SJCRH30 (cell line): ENCODE results near the gene ARF6. TPM values are rescaled to one million over a fixed set of nuclear protein-coding genes. Genes with fewer than 3 reads are reported as not detected.
"Not testable (repeated sequence)": the region's sequence is repeated elsewhere in the genome, so short reads cannot be mapped to it uniquely, and the experiment has no call there.

Experiments
- DNase-seq, 2 experiments: peaks; one replicate each; pipeline ENCODE4 v3.0.0-alpha.2; 2015 to 2020
- H3K27ac ChIP-seq: fragments of 250-450 bp; sonication (Bioruptor Pico); 2 replicates; pipeline ENCODE4 v1.5.1; 2020; ENCODE audit warnings: mild to moderate bottlenecking, moderate library complexity
- H3K27me3 ChIP-seq: fragments of 250-450 bp; sonication (Bioruptor Pico); 2 replicates; pipeline ENCODE4 v1.5.1; 2020; ENCODE audit warnings: mild to moderate bottlenecking, moderate library complexity
- H3K36me3 ChIP-seq: fragments of 250-450 bp; sonication (Bioruptor Pico); 2 replicates; pipeline ENCODE4 v1.5.1; 2020; ENCODE audit warnings: mild to moderate bottlenecking, moderate library complexity
- H3K4me1 ChIP-seq: fragments of 250-450 bp; sonication (Bioruptor Pico); 2 replicates; pipeline ENCODE4 v1.5.1; 2020; ENCODE audit warnings: mild to moderate bottlenecking, moderate library complexity
- H3K4me3 ChIP-seq: fragments of 250-450 bp; sonication (Bioruptor Pico); 2 replicates; pipeline ENCODE4 v1.5.1; 2020; ENCODE audit warnings: mild to moderate bottlenecking, moderate library complexity
- H3K9me3 ChIP-seq: fragments of 250-450 bp; sonication (Bioruptor Pico); replicated peaks from 2 replicates; pipeline ENCODE4 v1.5.1; 2020; ENCODE audit warnings: mild to moderate bottlenecking, moderate library complexity
- total RNA-seq: library from RNA; depleted of rRNA; stranded (reverse); fragments of >200 nt; shearing (Covaris generic); gene quantifications from 2 replicates; pipeline ENCODE4 v1.2.3, GENCODE V29; 2014

The ARF6 gene
- total RNA-seq, 1 experiment from 2014 or later, result 35.7 TPM

- Histone ChIP-seq H3K36me3 (no peaks in the 10 kb centered on the region), H3K27me3 (no peaks in the 10 kb centered on the region), H3K9me3 (no peaks in the 10 kb centered on the region), H3K27ac (no peak overlapping the region), H3K4me3 (no peak overlapping the region), H3K4me1 (no peaks in the 10 kb centered on the region)
- DNase-seq, result peak; percentile 56 to 78
Observed at GRCh38 chr14:49865431-49865859, 27.4 kb upstream of the ARF6 start.

DNA sequence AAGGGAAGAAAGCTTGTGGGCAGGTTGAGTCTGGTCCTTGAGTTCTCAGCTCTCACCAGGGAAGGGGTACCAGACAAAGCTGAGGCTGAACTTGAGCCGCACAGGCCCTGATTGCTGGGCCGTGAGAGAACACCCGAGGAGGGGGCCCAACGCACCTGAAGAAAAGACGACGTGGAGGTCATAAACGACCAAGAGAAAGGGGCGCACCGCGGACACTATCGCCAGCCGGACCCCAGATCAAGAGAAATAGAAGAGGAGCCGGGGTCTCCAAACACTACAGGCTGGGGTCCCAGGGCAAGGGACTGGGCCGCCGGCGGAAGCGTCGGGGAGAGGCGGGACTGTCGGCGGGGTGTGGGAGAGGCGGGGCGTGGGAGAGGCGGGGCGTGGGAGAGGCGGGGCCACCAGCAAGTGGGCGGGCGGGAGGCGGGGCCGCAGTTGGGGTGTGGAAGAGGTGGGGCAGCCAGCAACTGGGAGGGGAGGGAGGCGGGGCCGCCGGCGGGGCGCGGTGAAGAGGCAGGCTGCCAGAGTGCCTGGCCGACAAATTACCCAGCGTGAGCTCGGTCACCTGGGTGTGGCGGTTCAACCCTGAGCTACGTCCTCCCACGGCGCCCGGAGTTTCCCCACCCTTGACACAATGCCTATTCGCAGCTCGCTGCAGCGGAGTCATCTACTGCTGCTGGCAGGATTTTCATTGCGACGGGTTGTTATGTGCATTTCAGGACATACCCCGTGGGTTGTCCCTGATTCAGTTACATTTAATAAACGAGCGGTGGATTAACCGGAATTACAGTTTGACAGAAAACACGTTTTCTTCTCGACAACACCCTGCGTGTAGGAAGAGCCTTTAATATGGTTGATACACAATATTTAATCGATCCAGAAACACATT, 24.8 kb upstream of the ARF6 start:
- DNase-seq, result peak; percentile 94 to 95
- H3K4me1 ChIP-seq, result no peaks in the 10 kb centered on the region
- no peaks in the 10 kb centered on the region for H3K9me3 ChIP-seq
- no peaks in the 10 kb centered on the region for H3K27me3 ChIP-seq
- peak overlapping the region; percentile 39; the same call in 1 of the 2 replicates for H3K27ac ChIP-seq
- H3K36me3 ChIP-seq, result no peaks in the 10 kb centered on the region
- peak overlapping the region; percentile 77 for H3K4me3 ChIP-seq

DNA sequence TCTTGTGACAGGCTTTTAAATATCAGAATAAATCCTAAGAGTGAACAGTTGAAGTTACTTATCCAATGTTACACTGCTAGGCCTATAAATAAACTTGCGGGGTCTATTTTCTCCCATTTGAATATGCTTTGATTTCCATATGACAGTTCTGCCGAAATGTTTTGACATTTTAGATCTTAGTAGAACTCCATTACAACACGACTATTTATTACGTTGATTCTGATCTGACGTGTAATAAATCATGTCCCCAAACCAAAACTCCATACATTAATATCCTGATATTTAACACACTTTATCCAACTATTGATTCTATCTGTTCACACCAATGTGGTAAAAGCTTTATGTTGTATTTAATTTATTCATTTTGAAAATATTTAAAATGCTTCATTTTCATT, 24.2 kb upstream of the ARF6 start:
- Histone ChIP-seq H3K9me3 (no peaks in the 10 kb centered on the region), H3K4me1 (no peaks in the 10 kb centered on the region)

GRCh38 chr14:49870908-49871307, 22.0 kb upstream of the ARF6 start:
- H3K36me3 ChIP-seq, result no peaks in the 10 kb centered on the region

More for the DNA sequence above, 24.2 kb upstream of the ARF6 start:
- H3K27ac ChIP-seq, result no peak overlapping the region
- H3K27me3 ChIP-seq, result no peaks in the 10 kb centered on the region
- H3K4me3 ChIP-seq, result peak overlapping the region; percentile 77
- no peak for DNase-seq
- H3K36me3 ChIP-seq, result no peaks in the 10 kb centered on the region

GRCh38 chr14:49873548-49873947, 19.3 kb upstream of the ARF6 start:
- H3K9me3 ChIP-seq, H3K27me3 ChIP-seq, H3K36me3 ChIP-seq, H3K4me3 ChIP-seq, DNase-seq, H3K4me1 ChIP-seq, H3K27ac ChIP-seq: not testable (repeated sequence)

More at GRCh38 chr14:49870908-49871307, 22.0 kb upstream of the ARF6 start:
- Histone ChIP-seq H3K4me3 (no peak overlapping the region), H3K4me1 (0 out of 2 replicates have a peak, but pooled peaks cover 2% of the 10 kb centered on the region), H3K9me3 (no peaks in the 10 kb centered on the region), H3K27me3 (no peaks in the 10 kb centered on the region), H3K27ac (no peak overlapping the region)
- DNase-seq, result no peak

- Histone ChIP-seq H3K4me3 (no peak overlapping the region), H3K27me3 (no peaks in the 10 kb centered on the region), H3K27ac (no peak overlapping the region), H3K36me3 (no peaks in the 10 kb centered on the region), H3K4me1 (peaks cover 2% of the 10 kb centered on the region; the same call in 1 of the 2 replicates), H3K9me3 (no peaks in the 10 kb centered on the region)
- DNase-seq, result no peak
Observed at GRCh38 chr14:49875640-49876198, 17.2 kb upstream of the ARF6 start.

DNA sequence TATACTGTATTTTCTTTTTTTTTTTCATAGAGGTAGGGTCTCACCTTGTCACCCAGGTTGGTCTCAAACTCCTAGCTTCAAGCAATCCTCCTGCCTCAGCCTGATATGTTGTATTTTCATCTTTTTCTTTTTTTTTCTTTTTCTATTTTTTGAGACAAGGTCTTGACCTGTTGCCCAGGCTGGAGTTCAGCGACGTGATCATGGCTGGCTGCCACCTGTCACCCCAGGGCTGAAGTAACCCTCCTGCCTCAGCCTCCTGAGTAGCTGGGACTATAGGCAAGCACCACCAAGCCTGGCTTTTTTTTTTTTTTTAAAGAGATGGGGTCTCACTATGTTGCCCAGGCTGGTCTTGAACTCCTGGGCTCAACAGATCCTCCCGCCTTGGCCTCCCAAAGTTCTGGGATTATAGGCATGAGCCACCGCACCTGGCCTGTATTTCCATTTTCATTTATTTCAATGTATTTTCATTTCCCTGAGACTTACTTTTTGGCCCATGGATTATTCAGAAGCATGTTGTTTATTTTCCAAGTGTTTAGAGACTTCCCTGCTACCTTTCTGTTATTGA, 16.2 kb upstream of the ARF6 start:
- H3K4me1 ChIP-seq, result peaks cover 2% of the 10 kb centered on the region; the same call in 1 of the 2 replicates
- H3K4me3 ChIP-seq, result no peak overlapping the region
- H3K9me3 ChIP-seq, result no peaks in the 10 kb centered on the region
- H3K27ac ChIP-seq, result no peak overlapping the region
- DNase-seq, result no peak
- H3K27me3 ChIP-seq, result no peaks in the 10 kb centered on the region
- H3K36me3 ChIP-seq, result no peaks in the 10 kb centered on the region

- peaks cover 2% of the 10 kb centered on the region; the same call in 1 of the 2 replicates for H3K4me1 ChIP-seq
- H3K36me3 ChIP-seq, result no peaks in the 10 kb centered on the region
- H3K27me3 ChIP-seq, result no peaks in the 10 kb centered on the region
- no peaks in the 10 kb centered on the region for H3K9me3 ChIP-seq
- H3K27ac ChIP-seq, result no peak overlapping the region
- H3K4me3 ChIP-seq, result no peak overlapping the region
- DNase-seq, result peak; percentile 29 to 65
Observed at GRCh38 chr14:49879646-49880204, 13.2 kb upstream of the ARF6 start.

DNA sequence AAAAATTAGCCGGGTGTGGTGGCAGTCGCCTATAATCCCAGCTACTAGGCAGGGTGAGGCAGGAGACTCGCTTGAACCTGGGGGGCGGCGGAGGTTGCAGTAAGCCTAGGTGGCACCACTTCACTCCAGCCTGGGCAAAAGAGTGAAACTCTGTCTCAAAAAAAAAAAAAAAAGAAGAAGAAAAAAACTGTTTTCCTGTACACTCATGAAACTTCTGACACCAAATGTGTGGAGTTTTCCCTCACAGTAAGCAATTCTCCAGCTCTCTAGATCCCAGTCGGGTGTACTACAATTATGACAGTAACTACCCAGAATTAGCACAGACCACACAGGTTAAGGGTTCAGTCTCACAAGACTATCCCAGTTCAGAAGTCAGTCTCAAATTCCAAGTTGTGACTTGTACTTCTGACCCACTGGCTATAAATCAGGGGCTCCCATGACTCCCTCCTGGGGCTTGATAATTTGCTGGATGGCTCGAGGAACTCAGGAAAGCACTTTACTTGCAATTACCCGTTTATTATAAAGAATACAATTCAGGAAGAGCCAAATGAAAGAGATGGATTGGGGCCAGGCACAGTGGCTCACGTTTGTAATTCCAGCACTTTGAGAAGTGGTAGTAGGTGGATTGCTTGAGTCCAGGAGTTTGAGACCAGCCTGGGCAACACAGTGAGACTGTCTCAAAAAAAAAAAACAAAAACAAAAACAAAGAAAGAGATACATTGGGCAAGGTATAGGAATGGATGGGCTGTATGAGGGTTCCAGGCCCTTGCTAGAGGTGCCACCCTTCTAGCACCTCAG, 12.4 kb upstream of the ARF6 start:
- no peak for DNase-seq
- H3K4me3 ChIP-seq, result no peak overlapping the region
- H3K4me1 ChIP-seq, result peaks cover 2% of the 10 kb centered on the region; the same call in 1 of the 2 replicates
- H3K27ac ChIP-seq, result no peak overlapping the region
- H3K9me3 ChIP-seq, result no peaks in the 10 kb centered on the region
- no peaks in the 10 kb centered on the region for H3K36me3 ChIP-seq
- no peaks in the 10 kb centered on the region for H3K27me3 ChIP-seq

DNA sequence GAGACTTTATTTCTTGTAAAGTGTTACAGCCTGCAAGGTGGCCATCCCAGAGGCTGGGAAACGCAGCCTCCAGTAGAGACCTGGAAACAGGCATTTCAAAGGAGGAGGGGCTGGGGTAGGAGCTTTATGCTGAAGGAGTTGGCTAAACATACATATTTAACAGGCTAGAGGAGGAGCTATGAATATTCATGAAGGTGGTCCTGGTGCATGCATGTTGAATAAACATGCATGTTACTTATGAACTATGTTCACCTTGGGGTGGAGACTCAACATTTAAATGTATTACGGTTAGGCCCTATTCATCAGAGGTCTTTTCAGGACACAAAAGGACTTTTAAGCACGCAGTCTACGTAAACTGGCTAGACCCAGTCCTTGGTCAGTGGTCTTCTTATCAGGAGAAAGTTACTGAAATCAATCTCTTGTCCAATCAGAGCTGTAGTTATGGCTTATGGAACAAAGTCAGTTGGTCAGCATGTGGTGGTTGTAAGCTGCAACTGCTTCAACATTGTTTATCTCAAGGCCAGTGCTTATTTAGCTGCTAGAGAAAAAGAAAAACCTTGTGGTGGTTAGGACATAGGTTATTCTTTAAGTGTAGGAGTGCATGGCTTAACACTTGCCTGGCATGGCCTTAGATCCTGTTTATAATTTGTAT, 11.4 kb upstream of the ARF6 start:
- no peaks in the 10 kb centered on the region for H3K36me3 ChIP-seq
- DNase-seq, result no peak
- H3K27ac ChIP-seq, result no peak overlapping the region
- H3K9me3 ChIP-seq, result no peaks in the 10 kb centered on the region
- H3K4me3 ChIP-seq, result no peak overlapping the region
- no peaks in the 10 kb centered on the region for H3K4me1 ChIP-seq
- no peaks in the 10 kb centered on the region for H3K27me3 ChIP-seq

DNA sequence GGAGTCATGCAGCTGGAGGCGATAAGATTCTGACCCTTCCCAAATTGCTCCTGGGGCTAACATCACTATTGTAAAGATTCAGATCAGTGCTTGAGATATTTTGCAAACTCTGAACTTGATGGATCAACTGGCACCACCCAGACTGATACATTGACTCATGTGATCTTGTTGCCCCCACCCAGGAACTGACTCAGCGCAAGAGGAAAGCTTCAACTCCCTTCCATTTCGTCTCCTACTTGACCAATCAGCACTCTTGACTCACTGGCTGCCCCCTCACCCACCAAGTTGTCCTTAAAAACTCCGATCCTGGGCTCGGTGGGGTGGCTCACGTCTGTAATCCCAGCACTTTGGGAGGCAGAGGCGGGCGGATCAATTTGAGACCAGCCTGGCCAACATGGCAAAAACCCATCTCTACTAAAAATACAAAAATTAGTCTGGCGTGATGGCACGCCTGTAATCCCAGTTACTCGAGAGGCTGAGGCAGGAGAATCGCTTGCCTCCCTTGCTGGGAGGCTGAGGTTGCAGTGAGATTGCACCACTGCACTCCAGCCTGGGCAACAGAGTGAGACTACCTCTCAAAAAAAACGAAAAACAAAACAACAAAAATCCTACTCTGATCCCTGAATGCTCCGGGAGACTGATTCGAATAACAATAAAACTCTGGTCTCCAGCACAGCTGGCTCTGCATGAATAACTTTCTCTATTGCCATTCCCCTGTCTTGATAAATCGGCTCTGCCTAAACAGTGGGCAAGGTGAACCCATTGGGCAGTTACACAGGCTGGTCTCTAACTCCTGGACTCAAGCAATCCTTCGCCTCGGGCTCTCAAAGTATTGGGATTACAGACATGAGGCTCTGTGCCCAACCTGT, 9.8 kb upstream of the ARF6 start:
- no peaks in the 10 kb centered on the region for H3K27me3 ChIP-seq
- no peaks in the 10 kb centered on the region for H3K4me1 ChIP-seq
- H3K36me3 ChIP-seq, result no peaks in the 10 kb centered on the region
- H3K9me3 ChIP-seq, result no peaks in the 10 kb centered on the region
- no peak for DNase-seq
- no peak overlapping the region for H3K4me3 ChIP-seq
- H3K27ac ChIP-seq, result no peak overlapping the region

- Histone ChIP-seq H3K4me3 (no peak overlapping the region), H3K36me3 (no peaks in the 10 kb centered on the region), H3K27ac (no peak overlapping the region), H3K27me3 (no peaks in the 10 kb centered on the region), H3K9me3 (no peaks in the 10 kb centered on the region), H3K4me1 (peaks cover 3% of the 10 kb centered on the region; the same call in 1 of the 2 replicates)
- no peak for DNase-seq
Observed at GRCh38 chr14:49886523-49886922, 6.4 kb upstream of the ARF6 start.

DNA sequence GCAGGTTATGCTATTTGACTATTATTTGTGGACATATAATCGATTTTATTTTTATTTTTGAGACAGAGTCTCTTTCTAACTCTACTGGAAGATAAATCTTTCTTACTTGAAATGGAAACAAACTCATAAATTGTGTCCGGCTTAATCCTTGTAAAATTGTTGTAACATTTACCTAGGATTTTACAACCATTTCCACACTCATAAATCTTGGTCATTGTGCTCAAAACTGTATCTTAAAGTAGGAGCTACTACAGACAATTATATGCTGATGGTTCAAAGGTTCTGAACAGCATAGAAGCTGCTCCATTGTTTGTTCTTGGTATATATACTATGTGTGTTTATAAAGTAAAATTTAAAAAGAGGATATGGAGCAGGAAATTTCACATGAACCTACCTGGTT, 4.6 kb upstream of the ARF6 start:
- no peak overlapping the region for H3K4me3 ChIP-seq
- H3K9me3 ChIP-seq, result no peaks in the 10 kb centered on the region
- H3K4me1 ChIP-seq, result peaks cover 5% of the 10 kb centered on the region; the same call in 1 of the 2 replicates
- no peak for DNase-seq
- H3K36me3 ChIP-seq, result no peaks in the 10 kb centered on the region
- no peak overlapping the region for H3K27ac ChIP-seq
- H3K27me3 ChIP-seq, result no peaks in the 10 kb centered on the region
